LNCaP clone FGC (cell line): Measurements from ENCODE around the gene SLC17A7.

Experiments
- DNase-seq: peaks from one replicate; pipeline ENCODE4 v3.0.0-alpha.2; 2011; ENCODE audit warnings: low read depth
- H3K4me3 ChIP-seq: 2 replicates; pipeline ENCODE4 v1.5.1; 2011; ENCODE audit warnings: mild to moderate bottlenecking, low read depth, low read length, control low read depth
- CTCF ChIP-seq: IDR thresholded peaks from 2 replicates; pipeline ENCODE4 v1.5.1; 2012; ENCODE audit warnings: mild to moderate bottlenecking; ENCODE audit not compliant: control insufficient read depth, insufficient read depth; ENCODE audit errors: extremely low read depth

SLC17A7 gene

GRCh38 chr19:49413348-49413747 is 28.0 kb downstream of the SLC17A7 start:
- TF ChIP-seq CTCF, result no peak
- no peak overlapping the region for H3K4me3 ChIP-seq
- DNase-seq, result no peak

GRCh38 chr19:49411681-49412326 is 29.5 kb downstream of the SLC17A7 start:
- no peak for TF ChIP-seq CTCF
- H3K4me3 ChIP-seq, result no peak overlapping the region
- no peak for DNase-seq

- H3K4me3 ChIP-seq, result no peak overlapping the region
- no peak for TF ChIP-seq CTCF
- no peak for DNase-seq
These were observed 31.8 kb downstream of the SLC17A7 start for GRCh38 chr19:49409441-49410029.

- no peak overlapping the region for H3K4me3 ChIP-seq
- no peak for DNase-seq
- TF ChIP-seq CTCF, result no peak
These were observed 32.4 kb downstream of the SLC17A7 start for GRCh38 chr19:49408816-49409440.

GRCh38 chr19:49407482-49408015 is 33.8 kb downstream of the SLC17A7 start:
- DNase-seq, result no peak
- no peak for TF ChIP-seq CTCF
- no peak overlapping the region for H3K4me3 ChIP-seq

- TF ChIP-seq CTCF, result no peak
- no peak for DNase-seq
- no peak overlapping the region for H3K4me3 ChIP-seq
These were observed 34.2 kb downstream of the SLC17A7 start for GRCh38 chr19:49407079-49407478.
